Measurements from ENCODE around the gene TFAM. TPM values are rescaled to one million over a fixed set of nuclear protein-coding genes. Genes with fewer than 3 reads are reported as not detected.
A peak's percentile ranks its signal among the peaks of the same experiment; 100 is the strongest.

TFAM gene
- total RNA-seq, 2 experiments from 2014 or later: 46.1 to 48.0 TPM

DNA sequence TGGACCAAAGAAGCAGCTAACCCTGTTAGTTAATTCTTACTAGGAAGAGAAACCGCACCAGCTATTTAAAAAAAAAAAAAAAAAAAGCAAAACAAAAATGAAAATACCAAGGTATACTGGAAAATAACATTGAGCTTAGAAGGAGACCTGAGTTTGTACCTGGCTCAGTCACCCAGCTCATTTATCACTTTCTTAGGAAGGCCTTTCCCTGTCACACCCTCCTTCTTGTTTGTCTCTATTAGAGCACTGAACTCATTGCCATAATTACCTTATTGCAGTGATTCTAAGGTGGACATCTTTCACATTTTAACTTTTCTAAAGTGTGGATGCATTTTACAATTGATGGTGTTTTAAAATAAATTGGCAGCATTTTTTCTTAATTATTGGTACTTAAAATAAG, 26.3 kb upstream of the TFAM start:
- ChIA-PET CTCF (interaction anchor here (0.7 kb wide), 1 partner anchor 23 kb away, joined by 4 read pairs; no protein-coding TSS in a partner anchor), POLR2A (no interaction called here)
- H3K9me3 Mint-ChIP-seq: no peaks in the 10 kb centered on the region
- no peak for DNase-seq
- H3K36me3 Mint-ChIP-seq (ENCODE audit: low read depth): peaks cover 9% of the 10 kb centered on the region
- H3K27ac Mint-ChIP-seq: no peak overlapping the region
- no peaks in the 10 kb centered on the region for H3K27me3 Mint-ChIP-seq
- H3K4me3 Mint-ChIP-seq: no peak overlapping the region
- H3K4me1 Mint-ChIP-seq: peaks cover 18% of the 10 kb centered on the region

DNA sequence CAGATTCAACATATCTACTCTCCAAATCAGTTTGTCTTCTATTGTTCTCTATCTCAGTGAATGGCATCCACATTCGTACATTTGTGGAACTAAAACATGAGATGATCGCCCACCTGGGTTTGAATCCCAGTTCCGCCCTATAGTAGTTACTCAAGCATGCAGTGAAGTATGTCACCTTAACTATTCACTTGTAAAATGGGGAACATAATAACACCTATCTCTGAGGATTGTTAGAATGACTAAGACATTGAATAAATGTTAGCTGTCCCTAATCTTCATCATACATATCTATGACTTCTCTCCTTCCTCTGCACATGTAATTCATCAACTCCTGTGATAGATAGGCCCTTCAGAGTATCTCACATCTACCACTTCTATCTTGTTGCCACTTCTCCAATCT, 25.7 kb upstream of the TFAM start:
- ChIA-PET POLR2A (no interaction called here), CTCF (interaction anchor here (0.7 kb wide), 1 partner anchor 24 kb away, joined by 4 read pairs; no protein-coding TSS in a partner anchor)
- Mint-ChIP-seq H3K4me3 (no peak overlapping the region), H3K4me1 (peaks cover 18% of the 10 kb centered on the region), H3K9me3 (no peaks in the 10 kb centered on the region), H3K36me3 (ENCODE audit: low read depth) (peaks cover 9% of the 10 kb centered on the region), H3K27me3 (no peaks in the 10 kb centered on the region), H3K27ac (no peak overlapping the region)
- no peak for DNase-seq

DNA sequence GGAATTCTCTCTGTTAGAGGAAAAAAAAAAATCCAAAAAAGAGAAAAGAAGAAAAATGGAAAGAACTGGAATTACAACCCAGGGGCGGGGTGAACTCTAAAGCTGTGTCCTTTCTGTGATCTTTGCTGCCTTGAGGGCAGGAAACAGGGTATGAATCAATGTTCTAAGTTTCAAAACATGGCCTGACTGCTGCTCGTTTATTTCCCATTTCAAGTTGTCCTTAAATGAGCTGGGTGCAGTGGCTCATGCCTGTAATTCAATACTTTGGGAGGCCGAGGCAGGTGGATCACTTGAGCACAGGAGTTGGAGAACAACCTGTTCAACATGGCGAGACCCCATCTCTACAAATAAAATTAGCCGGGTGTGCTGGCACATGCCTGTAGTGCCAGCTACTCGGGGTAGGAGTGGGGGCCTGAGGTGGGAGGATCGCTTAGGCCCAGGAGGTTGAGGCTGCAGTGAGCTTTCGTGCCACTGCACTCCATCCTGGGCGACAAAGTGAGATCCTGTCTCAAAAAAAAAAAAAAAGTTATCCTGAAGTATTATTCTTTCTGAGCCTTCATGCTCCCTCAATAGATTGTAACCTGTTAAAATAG, 24.7 kb upstream of the TFAM start:
- DNase-seq: no peak
- H3K9me3 Mint-ChIP-seq: no peaks in the 10 kb centered on the region
- H3K4me3 Mint-ChIP-seq: no peak overlapping the region
- CTCF ChIA-PET: interaction anchor here (1.5 kb wide), 1 partner anchor 24 kb away, joined by 5 read pairs; the partner anchor contains the start of gene TFAM
- H3K4me1 Mint-ChIP-seq: peaks cover 18% of the 10 kb centered on the region
- no peaks in the 10 kb centered on the region for H3K27me3 Mint-ChIP-seq
- H3K36me3 Mint-ChIP-seq (ENCODE audit: low read depth): peaks cover 13% of the 10 kb centered on the region
- POLR2A ChIA-PET: no interaction called here
- H3K27ac Mint-ChIP-seq: no peak overlapping the region

DNA sequence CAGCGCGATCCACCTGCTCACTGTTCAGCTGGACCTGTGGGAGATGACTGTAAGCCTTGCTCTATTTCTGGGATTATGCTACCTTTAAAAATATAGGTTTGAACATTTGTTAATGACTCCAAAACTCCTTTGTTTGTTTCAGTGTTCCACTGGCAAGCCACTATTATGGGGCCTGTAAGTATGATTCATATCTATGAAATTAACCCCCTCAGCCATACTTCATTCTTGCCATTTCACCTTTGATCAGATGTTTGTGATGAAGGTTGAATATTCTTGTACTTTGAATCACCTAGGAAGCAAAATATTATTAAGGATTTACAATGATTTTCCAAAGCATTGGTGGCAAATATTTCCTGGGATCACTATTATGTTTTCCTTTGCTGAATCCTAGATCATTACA, 23.9 kb upstream of the TFAM start:
- H3K4me3 Mint-ChIP-seq: no peak overlapping the region
- ChIA-PET POLR2A (no interaction called here), CTCF (interaction anchor here (1.5 kb wide), 1 partner anchor 23 kb away, joined by 5 read pairs; the partner anchor contains the start of gene TFAM)
- no peak overlapping the region for H3K27ac Mint-ChIP-seq
- peaks cover 13% of the 10 kb centered on the region for H3K36me3 Mint-ChIP-seq (ENCODE audit: low read depth)
- H3K27me3 Mint-ChIP-seq: no peaks in the 10 kb centered on the region
- H3K9me3 Mint-ChIP-seq: no peaks in the 10 kb centered on the region
- peaks cover 18% of the 10 kb centered on the region for H3K4me1 Mint-ChIP-seq
- no peak for DNase-seq

DNA sequence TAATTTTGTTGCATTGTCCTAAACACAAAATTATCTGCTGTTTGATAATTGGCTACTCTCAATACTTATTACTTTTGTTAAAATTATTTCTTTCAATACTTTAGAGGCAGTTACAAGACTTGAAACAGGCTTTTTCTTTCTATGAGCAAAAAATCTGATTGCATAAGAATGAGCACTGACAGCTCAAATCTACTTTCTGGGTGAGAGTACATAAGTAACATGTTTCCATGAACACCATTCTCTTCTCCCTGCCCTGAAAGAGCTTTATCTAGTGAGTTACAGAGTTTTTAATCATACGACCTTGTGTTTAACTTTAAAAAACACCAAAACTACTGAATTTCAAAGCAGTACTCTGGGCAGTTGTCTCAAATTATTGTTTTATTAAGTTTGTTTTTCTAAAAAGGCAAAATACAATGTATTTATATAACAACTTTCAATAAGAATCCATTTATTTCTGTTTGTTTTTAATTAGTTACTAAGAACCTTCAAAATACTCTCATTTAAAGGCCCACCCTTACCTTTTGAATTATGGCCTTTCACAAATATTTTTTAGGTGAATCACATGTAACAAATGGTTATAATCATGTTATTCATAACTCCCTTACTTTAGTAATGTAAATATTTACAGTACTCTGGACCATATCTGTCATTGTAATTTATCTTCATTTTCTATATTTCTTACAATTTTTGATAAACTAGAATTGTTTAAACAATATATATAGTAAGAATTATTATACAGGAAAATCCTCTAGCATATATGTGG, 23.0 kb upstream of the TFAM start:
- Mint-ChIP-seq H3K27ac (no peak overlapping the region), H3K27me3 (no peaks in the 10 kb centered on the region), H3K4me3 (no peak overlapping the region), H3K36me3 (ENCODE audit: low read depth) (peaks cover 13% of the 10 kb centered on the region), H3K4me1 (peaks cover 18% of the 10 kb centered on the region), H3K9me3 (no peaks in the 10 kb centered on the region)
- POLR2A ChIA-PET: no interaction called here
- CTCF ChIA-PET: no interaction called here
- DNase-seq: no peak

DNA sequence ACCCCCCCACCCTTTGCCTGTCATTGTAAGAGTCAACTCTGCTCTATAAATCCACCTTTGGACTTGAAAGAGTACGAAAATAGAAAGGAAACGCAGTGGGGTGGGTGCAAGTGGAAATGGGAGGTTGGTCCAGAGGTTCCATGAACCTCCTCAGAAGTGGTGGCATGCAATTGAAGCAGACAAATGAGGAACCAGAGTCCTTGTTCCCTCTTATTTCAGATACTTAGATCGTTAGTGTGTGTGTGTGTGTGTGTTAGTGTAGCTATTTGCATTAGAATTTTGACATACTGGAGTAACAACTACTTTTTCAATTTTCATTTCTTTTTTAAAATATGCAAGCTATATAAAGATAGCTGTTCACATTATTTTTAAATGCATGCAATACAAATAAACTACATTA, 18.1 kb upstream of the TFAM start:
- POLR2A ChIA-PET: no interaction called here
- CTCF ChIA-PET: interaction anchor here (1.0 kb wide), 1 partner anchor 18 kb away, joined by 3 read pairs; the partner anchor contains the start of gene TFAM

DNA sequence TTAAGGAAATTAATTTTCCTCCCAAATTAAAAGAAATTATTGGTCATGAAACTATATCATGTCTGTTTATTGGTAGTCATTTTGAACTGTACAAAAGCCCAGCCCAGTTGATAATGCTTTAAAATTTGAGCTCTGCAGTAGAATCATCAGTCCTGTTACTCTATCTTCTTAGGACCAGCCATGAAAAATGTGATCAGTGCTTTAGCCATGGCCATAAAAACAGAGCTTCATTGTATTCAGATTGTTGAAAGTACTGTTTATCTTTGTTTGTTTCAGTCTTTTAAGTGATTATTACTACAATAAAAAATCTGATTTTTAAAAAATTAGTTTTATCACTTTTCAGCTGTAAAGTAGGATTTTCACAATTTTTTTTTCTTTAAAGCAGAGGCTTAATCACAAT, 13.7 kb upstream of the TFAM start:
- Mint-ChIP-seq H3K27me3 (no peaks in the 10 kb centered on the region), H3K9me3 (no peaks in the 10 kb centered on the region), H3K36me3 (ENCODE audit: low read depth) (no peaks in the 10 kb centered on the region), H3K4me1 (no peaks in the 10 kb centered on the region), H3K4me3 (no peak overlapping the region), H3K27ac (no peak overlapping the region)
- ChIA-PET POLR2A (interaction anchor here (0.7 kb wide), 1 partner anchor 13 kb away, joined by 3 read pairs; the partner anchor contains the start of gene TFAM), CTCF (interaction anchor here (0.8 kb wide), 1 partner anchor 13 kb away, joined by 3 read pairs; the partner anchor contains the start of gene TFAM)
- DNase-seq: no peak

More for the DNA sequence above, 18.1 kb upstream of the TFAM start:
- Mint-ChIP-seq H3K36me3 (ENCODE audit: low read depth) (peaks cover 7% of the 10 kb centered on the region), H3K9me3 (no peaks in the 10 kb centered on the region), H3K4me3 (no peak overlapping the region), H3K27ac (no peak overlapping the region), H3K27me3 (no peaks in the 10 kb centered on the region), H3K4me1 (no peaks in the 10 kb centered on the region)
- DNase-seq: no peak

DNA sequence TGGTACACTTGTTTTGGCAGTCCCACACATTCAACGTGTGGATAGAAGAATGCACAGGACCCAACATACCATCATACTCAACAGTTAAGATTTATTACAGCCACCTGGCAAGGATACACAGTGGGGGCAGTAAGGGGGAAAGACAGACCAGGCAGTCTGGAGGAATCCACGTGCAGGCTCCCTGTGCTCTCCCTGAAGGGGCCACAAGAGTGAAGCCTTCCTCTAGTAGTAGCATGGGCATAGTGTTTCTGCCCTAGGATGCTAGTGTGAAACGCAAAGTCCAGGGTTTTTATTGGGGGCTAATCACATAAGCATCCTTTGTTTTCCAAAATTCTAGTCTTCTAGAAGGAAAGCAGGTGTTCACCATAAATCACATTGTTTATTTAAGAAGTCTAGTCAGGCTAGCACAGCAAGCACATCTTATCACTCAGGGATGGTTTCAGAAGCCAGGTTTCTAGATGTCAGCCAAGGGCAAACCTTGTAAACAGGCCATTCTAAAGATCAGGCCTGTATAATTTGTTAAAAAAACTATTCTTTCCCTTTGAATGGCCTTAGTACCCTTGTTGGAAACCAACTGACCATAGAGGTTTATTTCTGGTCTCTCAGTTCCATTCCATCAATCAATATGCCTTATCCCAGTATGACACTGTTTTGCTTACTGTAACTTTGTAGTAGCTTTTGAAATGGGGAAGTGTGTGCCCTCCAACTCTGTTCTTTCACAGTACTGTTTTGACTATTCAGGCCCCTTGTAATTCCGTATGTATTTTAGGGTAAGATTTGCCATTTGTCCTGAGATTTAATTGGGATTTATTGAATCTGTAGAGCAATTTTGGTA, 12.4 kb upstream of the TFAM start:
- H3K4me1 Mint-ChIP-seq: no peaks in the 10 kb centered on the region
- no peaks in the 10 kb centered on the region for H3K27me3 Mint-ChIP-seq
- no peak for DNase-seq
- H3K9me3 Mint-ChIP-seq: no peaks in the 10 kb centered on the region
- H3K4me3 Mint-ChIP-seq: no peak overlapping the region
- no peaks in the 10 kb centered on the region for H3K36me3 Mint-ChIP-seq (ENCODE audit: low read depth)
- no peak overlapping the region for H3K27ac Mint-ChIP-seq
- CTCF ChIA-PET: no interaction called here
- POLR2A ChIA-PET: no interaction called here

DNA sequence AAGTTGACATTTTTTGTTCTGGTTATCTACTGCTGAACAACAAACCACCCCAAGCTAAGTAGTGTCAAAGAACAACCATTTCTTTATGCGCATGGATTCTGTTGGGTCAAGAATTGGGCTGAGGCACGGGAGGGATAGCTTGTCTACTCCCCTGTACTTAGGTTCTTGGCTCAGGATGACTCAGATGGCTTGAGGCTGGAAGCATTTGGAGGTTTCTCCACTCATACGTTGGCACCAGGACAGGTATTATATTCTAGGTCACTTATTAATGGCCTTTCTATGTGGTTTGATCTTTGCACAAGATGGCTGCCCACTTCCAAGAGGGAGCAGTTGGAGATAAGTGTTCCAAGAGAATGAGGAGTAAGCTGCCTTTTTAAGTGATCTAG, 11.8 kb upstream of the TFAM start:
- no peak for DNase-seq
- H3K9me3 Mint-ChIP-seq: no peaks in the 10 kb centered on the region
- no peaks in the 10 kb centered on the region for H3K27me3 Mint-ChIP-seq
- no peak overlapping the region for H3K27ac Mint-ChIP-seq
- H3K4me1 Mint-ChIP-seq: peaks cover 1% of the 10 kb centered on the region
- H3K36me3 Mint-ChIP-seq (ENCODE audit: low read depth): no peaks in the 10 kb centered on the region
- CTCF ChIA-PET: no interaction called here
- POLR2A ChIA-PET: no interaction called here
- no peak overlapping the region for H3K4me3 Mint-ChIP-seq

DNA sequence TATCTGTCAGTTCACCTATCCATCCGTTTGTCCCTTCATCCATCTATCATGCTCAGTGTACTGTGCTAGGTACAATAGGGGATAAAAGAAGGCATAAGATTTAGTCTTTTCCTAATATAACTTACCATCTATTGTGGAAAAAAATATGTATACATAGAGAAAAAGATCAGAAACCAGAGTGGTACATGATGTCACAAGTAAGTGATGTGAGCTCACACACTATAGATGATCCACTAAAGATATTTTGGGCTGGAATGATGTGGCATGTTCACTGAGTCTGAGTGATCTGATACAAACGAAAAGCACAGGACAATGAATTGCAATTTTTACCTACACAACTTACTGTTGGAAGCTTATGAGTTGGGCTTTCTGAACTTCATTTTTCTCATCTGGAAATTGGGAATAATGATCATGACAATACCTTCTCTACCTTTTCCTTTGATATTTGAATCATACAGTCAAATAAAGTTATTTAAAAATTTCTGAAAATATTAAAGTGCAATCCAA, 2.7 kb upstream of the TFAM start:
- H3K36me3 Mint-ChIP-seq (ENCODE audit: low read depth): peaks cover 16% of the 10 kb centered on the region
- DNase-seq: no peak
- no peak overlapping the region for H3K4me3 Mint-ChIP-seq
- CTCF ChIA-PET: no interaction called here
- H3K27me3 Mint-ChIP-seq: no peaks in the 10 kb centered on the region
- H3K9me3 Mint-ChIP-seq: no peaks in the 10 kb centered on the region
- no peak overlapping the region for H3K27ac Mint-ChIP-seq
- POLR2A ChIA-PET: no interaction called here
- peaks cover 35% of the 10 kb centered on the region for H3K4me1 Mint-ChIP-seq

DNA sequence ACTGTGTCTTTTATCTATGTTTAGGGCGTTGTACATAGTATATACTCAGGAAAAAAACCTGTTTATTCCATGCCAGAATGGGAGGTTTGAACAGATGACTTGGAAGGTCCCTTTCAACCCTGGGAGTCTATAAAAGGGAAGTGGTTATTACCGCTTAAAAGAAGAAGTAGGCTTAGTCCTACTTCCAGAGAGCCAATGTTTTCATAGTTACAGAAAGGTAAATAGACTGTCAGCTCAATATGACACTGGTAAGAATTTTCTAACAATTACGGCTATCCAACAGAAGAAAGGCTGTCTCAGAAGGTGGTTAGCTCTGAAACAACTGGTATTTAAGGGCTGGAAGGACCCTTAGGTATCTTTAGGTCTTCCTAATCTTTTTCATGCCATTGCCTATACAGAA, 1.1 kb upstream of the TFAM start:
- Mint-ChIP-seq H3K4me1 (peaks cover 39% of the 10 kb centered on the region), H3K27me3 (no peaks in the 10 kb centered on the region), H3K36me3 (ENCODE audit: low read depth) (peaks cover 29% of the 10 kb centered on the region), H3K27ac (peak overlapping the region; percentile 84), H3K9me3 (no peaks in the 10 kb centered on the region), H3K4me3 (peak overlapping the region; percentile 89)
- CTCF ChIA-PET: interaction anchor here (0.8 to 1.4 kb wide), 8 partner anchors 17 to 115 kb away, joined by 3 to 5 read pairs (median 3); partner anchors contain the start of gene CISD1
- POLR2A ChIA-PET: interaction anchor here (0.7 to 3.0 kb wide), 9 partner anchors 13 to 115 kb away, joined by 3 to 21 read pairs (median 4); partner anchors contain the start of genes CISD1, IPMK and UBE2D1
- no peak for DNase-seq

DNA sequence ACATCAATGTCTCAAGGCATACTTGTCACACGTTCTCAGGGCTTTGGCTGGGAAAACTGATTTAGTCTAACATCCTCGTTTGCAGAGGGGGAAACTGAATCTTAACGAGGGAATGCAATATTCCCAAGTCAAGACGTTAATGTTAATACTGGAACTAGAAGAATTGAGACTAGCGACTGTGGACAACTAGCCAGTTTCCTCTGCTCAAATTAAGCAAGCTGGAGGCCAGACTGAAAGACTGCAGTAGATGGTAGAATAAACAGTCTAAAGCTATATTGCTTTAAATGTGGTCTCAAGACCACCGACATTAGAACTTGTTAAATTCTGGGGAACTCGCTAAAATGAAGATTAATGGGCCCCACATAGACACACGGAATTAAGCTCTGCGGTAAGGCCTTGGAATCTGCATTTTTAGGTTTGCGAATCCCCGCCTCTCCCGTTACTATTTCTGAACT, 639 bp upstream of the TFAM start:
- ChIA-PET POLR2A (interaction anchor here (0.7 to 3.0 kb wide), 10 partner anchors 9 to 116 kb away, joined by 3 to 21 read pairs (median 4); partner anchors contain the start of genes CISD1, IPMK and UBE2D1), CTCF (interaction anchor here (0.8 to 1.4 kb wide), 11 partner anchors 13 to 116 kb away, joined by 3 to 5 read pairs (median 3); partner anchors contain the start of gene CISD1)
- DNase-seq: no peak
- H3K4me3 Mint-ChIP-seq: peak overlapping the region; percentile 89
- peaks cover 42% of the 10 kb centered on the region for H3K4me1 Mint-ChIP-seq
- H3K27ac Mint-ChIP-seq: peak overlapping the region; percentile 84
- H3K36me3 Mint-ChIP-seq (ENCODE audit: low read depth): peaks cover 33% of the 10 kb centered on the region
- no peaks in the 10 kb centered on the region for H3K9me3 Mint-ChIP-seq
- no peaks in the 10 kb centered on the region for H3K27me3 Mint-ChIP-seq
